Stimulated activated CD8-positive, alpha-beta memory T cell treated with anti-CD3 and anti-CD28 coated beads, Interleukin-2, amount 100 ng/mL, for 1 hour (primary cell): Measurements from ENCODE around the gene RAB38.

Experiments used
- DNase-seq, 2 donors: peaks; one replicate each; pipeline ENCODE4 v3.0.0-alpha.2; 2020; ENCODE audit warnings: low read depth in 2 of 2

The RAB38 gene

DNA sequence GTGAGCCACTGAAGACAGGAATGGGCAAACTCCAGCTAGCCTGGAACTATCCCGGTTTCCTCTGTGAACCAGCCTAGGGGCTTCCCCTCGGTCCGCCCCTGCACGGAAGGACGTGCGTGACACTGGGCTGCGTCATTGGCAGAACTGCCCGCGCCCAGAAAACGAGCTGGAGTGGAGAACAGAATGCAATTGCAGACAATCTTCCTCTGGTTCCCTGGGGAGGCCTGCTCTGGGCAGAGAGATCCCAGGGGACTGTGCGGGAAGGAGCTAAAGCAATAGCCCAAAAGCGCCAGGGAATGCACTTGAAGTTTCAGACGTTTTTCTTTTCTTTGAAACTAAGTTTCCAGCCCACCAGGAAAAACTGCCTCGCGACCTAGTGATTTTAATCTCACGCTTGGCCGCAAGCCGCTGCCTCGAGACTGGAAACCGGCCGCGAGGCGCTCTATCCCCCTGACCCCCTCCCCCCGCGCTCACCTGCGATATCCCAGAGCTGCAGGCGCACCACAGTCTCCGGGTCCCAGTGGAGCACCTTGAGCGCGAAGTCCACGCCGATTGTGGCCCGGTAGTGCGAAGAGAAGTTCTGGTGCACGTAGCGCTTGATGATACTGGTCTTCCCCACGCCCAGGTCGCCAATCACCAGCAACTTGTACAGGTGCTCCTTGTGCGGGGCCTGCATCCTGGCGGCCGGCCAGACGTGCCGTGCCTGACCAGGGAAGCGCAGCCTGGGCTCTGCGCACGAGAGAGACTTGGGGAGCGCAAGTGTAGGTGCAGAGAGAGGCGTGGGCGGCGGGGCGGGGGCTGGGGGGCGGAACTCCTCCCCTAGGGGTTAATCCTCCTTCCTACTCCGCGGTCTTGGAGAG, at the start of gene RAB38:
Gene RAB38, minus strand, starts transcription at position 735 of the 860 bp plus-strand sequence. Its CDS starts 59 bp downstream, at position 676.
- DNase-seq = no peak

DNA sequence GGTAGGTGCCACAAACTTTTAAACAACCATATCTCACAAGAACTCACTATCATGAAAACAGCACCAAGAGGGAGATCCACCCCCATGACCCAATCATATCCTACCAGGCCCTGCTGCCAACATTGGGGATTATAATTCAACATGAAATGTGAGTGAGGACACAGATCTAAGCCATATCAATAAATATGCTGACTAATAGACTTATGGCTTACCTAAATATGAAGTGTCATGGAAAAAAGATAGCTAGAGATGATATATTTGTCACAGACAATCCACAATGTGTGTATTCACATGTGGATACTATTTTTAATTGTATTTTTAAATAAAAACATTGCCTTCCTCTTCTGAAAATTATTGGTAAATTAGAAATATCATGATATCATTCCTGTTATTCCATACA, 38.2 kb upstream of the RAB38 start:
- DNase-seq = no peak

DNA sequence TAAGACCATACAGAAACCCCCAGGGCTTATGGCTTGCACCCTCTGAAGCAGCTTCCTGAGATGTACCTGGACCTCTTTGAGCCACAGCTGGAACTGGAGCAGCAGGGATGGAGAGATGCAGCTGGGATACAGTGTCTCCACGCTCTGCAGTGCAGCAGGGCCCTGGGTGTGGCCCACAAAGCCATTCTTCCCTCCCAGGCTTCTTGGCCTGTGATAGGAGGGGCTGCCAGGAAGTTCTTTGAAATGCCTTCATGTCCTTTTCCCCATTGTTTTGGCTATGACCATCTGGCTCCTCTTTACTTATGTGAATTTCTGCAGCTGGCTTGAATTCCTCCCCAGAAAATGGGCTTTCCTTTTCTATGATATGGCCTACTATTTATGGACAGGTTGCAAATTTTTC, 37.1 kb upstream of the RAB38 start:
- no peak for DNase-seq

- DNase-seq = no peak
These were observed 33.5 kb upstream of the RAB38 start for GRCh38 chr11:88208745-88209144.

- DNase-seq = no peak
These were observed 31.5 kb upstream of the RAB38 start for GRCh38 chr11:88206751-88207150.

DNA sequence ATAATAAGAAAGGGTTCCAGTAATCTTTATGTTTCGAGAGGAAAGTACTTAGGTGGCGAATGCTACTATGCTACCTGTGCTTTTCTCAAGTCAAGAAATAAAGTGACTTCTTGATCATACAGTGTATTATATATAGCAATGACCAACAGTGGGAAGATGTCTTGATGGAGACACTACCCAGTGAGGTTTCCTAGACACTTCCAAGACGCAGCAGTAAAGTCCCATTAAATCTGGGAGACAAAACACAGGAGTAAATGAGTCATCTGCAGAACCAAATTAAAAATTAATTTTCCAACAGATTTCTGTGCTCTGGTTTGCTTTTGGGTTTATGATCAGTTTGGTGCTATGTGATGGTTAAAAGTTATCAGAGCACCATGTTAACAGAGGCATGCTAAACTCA, 29.1 kb upstream of the RAB38 start:
- DNase-seq = no peak

DNA sequence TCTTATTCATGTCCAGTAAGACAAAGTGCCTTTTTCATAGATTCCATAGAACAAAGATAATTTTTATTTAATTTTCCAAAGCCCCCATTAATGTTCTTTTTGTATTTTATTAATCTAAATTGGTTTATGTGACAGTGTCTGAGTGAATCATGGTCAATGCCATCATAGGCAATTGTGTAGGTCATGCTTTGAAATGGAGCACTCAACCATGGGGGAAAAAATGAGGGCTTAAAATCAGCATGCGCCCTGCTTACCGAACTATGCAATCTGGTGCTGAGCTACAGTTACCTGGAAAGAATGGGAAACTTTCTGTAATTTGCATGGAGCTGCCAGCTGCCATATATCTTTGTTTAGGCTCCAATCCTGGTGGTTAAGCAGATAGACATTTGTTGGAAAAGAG, 28.4 kb upstream of the RAB38 start:
- DNase-seq = no peak

DNA sequence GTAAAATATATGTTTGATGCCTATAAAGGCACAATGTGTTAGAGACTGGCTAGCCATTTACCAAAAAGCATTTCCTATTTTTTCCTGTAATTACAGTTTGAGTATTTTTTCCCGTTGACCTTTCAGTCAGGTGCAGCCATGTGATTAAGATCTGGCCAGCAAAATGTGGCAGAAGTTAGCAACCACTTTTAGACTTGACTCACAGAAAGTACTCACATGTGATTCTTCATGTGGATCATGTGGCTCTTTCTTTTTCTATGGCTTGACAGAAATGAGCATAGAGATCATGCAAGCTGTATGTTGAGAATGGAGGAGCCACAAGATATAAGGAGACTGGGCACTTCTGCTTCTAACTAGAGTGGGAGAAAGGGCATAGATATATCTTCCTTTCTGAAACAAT, 27.3 kb upstream of the RAB38 start:
- no peak for DNase-seq

DNA sequence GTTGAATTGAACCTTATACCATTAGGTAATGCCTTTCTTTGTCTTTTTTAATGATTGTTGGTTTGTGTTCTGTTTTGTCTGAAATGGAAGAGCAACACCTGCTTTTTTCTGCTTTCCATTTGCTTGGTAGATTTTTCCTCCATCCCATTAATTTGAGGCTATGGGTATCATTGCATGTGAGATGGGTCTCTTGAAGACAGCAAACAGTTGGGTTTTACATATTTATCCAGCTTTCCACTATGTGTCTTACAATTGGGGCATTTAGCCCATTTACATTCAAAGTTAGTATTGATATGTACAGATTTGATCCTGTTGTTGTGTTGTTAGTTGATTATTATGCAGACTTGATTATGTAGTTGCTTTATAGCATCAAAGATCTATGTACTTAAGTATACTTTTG, 21.1 kb upstream of the RAB38 start:
- no peak for DNase-seq

DNA sequence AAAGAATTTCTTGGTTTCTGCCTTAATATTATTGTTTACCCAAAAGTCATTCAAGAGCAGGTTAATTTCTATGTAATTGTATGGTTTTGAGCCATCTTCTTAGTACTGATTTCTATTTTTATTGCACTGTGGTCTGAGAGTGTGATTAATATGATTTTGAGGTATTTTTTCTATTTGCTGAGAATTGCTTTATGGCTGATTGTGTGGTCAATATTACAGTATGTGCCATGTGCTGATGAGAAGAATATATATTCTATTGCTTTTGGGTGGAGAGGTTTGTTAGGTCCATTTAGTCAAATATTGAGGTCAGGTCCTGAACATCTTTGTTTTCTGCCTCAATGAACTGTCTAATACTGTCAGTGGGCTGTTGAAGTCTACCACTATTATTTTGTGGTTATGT, 20.7 kb upstream of the RAB38 start:
- no peak for DNase-seq

GRCh38 chr11:88194990-88195389, 19.7 kb upstream of the RAB38 start:
- no peak for DNase-seq

- DNase-seq = no peak
These were observed 18.0 kb upstream of the RAB38 start for GRCh38 chr11:88193278-88193677.

- DNase-seq = no peak
These were observed 13.7 kb upstream of the RAB38 start for GRCh38 chr11:88188932-88189253.

- DNase-seq = no peak
These were observed 13.1 kb upstream of the RAB38 start for GRCh38 chr11:88188251-88188931.

DNA sequence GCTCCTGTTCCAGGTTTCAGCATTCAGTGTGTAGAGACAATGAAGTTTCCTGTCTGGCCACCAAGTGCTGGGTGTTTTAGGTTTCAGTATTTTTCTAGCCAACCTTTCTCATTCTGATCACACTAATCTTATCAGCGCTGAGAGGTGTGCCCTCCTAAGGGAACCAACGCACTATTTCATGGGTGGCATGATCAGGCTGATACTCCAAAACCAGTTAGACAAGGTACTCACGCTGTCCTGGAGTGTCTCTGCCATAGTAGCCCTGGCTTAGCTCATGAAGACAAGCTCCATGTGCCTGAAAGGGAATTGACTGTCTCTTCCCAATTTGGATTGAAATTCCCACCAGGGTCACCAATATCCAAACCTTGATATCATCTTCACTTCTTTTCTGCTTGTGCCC, 8.0 kb upstream of the RAB38 start:
- no peak for DNase-seq

DNA sequence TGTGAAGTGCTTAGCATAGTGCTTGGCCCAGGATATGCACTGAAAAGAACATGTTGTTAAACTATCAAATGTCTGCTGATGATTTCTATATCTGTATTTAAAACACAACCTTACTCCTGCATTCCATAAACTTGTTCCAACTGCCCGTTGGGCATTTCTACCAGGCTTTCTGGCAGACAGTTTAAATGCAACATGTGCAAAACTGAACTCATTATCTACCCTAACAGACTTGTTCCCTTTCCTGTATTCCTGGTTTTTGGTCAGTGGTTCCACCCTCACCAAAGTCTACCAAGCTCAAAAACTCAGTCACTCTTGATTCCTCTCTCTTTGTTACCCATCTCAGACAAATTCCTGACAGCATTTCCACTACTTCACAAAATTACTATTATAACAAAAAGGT, 6.5 kb upstream of the RAB38 start:
- no peak for DNase-seq

DNA sequence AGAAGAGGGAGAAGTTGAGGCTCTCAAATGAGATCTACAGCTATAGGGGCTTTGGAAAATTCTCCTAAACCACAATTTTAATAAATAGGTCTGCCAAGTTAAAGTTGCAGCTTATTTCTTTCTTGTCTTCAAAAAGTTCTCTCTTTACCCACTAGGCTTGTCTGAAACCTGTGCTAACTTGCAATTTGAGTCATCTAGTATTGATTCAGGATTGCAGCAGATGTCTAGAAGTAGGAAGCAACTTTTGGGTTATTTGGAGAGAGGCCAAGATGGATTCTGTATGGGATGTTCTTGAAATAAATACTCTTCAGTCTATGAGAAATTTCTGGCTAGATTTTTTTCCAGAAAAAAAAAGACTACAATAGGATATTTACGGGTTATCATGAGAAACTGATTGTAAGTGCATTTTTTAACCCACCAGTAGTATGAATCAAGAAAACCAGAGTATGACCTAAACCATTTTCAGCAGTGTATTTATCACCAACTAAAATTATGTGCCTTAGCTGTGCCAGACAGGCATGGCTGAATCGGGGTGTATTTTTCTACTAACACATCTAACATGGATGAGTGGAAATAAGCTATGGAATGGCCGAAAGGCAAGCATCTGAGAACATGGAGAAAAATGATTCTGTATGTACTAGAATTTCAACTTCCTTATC, 4.9 kb upstream of the RAB38 start:
- no peak for DNase-seq

DNA sequence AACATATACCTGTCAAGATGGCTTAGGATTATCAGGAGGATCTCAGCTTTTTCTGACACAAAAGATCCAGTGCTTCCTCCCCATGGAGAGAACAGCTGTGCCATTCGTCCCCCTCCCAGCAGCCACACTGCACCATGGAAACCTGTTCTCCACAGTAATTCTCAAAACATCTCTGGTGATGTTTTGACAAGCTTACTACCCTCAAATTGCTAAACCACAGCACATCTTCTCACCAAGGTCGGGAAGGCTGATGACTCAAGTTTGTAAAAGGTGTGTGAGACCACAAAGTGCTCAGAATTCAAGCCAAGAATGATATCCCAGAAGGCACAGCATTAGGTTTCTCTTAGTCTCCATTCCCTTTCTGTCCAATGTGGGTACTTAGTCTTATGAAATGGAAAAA, 3.9 kb upstream of the RAB38 start:
- no peak for DNase-seq

- DNase-seq = no peak
These were observed 2.9 kb upstream of the RAB38 start for GRCh38 chr11:88178191-88178590.

DNA sequence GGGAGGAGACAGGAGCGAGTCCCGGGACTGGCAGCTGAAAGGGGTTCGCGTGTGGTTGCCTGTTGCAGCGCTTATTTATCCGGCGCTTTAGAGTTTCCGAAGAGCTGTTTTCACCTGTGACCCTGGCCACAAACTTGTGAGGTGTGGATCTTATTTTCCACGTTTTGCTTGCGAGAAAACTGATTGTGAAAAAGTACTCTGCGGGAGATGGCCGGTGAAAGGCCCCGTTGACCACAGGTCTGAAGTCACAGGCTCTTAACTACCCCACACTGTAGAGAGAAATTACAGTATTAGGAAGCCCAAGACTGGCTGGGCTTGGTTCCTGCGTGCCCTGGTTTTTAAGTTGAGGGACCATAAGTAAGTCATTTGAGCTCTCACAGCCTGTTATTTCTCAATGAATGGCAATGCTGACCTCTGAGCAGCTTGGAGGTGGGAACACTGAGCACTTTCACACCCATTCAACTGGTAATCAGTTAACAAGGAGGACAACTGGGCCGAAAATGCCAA, 379 bp upstream of the RAB38 start:
- DNase-seq = no peak

- DNase-seq = no peak
These were observed 1.3 kb downstream of the RAB38 start for GRCh38 chr11:88173956-88174355.

- DNase-seq = no peak
These were observed 3.3 kb downstream of the RAB38 start for GRCh38 chr11:88171982-88172381.

DNA sequence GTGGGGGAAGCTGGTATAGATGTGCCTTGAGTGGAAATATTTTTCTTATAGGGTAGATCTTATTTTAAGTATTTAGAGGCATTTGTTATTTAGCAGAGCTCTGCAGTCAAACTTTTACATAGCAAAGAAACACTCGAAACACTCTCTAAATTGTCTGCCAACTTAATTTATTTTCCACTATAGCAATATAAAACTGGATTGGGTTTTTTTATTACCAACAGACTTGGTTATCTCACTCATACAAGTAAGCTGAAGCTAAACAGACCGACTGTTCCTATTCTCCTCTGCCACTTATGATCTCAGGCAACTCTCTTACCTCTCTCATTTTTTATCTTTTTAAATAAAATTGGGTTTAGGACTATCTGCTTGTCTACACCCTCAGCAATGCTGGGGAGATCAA, 4.6 kb downstream of the RAB38 start:
- no peak for DNase-seq
